HepG2 (cell line): Measurements from ENCODE around the gene ARHGDIA. TPM values are rescaled to one million over a fixed set of nuclear protein-coding genes. Genes with fewer than 3 reads are reported as not detected.
A peak's percentile ranks its signal among the peaks of the same experiment; 100 is the strongest.

Experiments
- ELF4 ChIP-seq: sonication (generic); formaldehyde crosslinking; IDR thresholded peaks from 2 replicates; pipeline ENCODE4 v1.5.0; 2020; ENCODE audit warnings: missing genetic modification reagents, mild to moderate bottlenecking, moderate library complexity, borderline replicate concordance
- GATA4 ChIP-seq: sonication (generic); IDR thresholded peaks from 2 replicates; pipeline ENCODE4 v1.6.1; 2016; ENCODE audit warnings: antibody characterized with exemption, low read depth, borderline replicate concordance
- LRRFIP1 ChIP-seq: sonication (generic); formaldehyde crosslinking; conservative IDR thresholded peaks from 2 replicates; pipeline ENCODE4 v1.4.0; 2020; ENCODE audit warnings: missing genetic modification reagents
- MYPOP ChIP-seq: sonication (generic); formaldehyde crosslinking; IDR thresholded peaks from 2 replicates; pipeline ENCODE4 v1.8.1; 2023; ENCODE audit warnings: mild to moderate bottlenecking, moderate library complexity, missing genetic modification reagents
- NFRKB ChIP-seq: fragments of 450-650 bp; IDR thresholded peaks from 2 replicates; pipeline ENCODE4 v1.6.1; 2017
- NR2F6 ChIP-seq, 2 experiments: IDR thresholded peaks; 2 replicates each; pipeline ENCODE4 v1.6.1; 2016; ENCODE audit warnings: antibody characterized with exemption in 1 of 2, mild to moderate bottlenecking in 1 of 2
- PHF20 ChIP-seq: sonication (generic); formaldehyde crosslinking; IDR thresholded peaks from 2 replicates; pipeline ENCODE4 v1.5.0; 2020; ENCODE audit warnings: mild to moderate bottlenecking, missing genetic modification reagents
- SNAPC5 ChIP-seq: sonication (generic); formaldehyde crosslinking; IDR thresholded peaks from 2 replicates; pipeline ENCODE4 v1.8.1; 2023; ENCODE audit warnings: mild to moderate bottlenecking, missing genetic modification reagents, borderline replicate concordance
- SRY ChIP-seq: sonication (generic); formaldehyde crosslinking; IDR thresholded peaks from 2 replicates; pipeline ENCODE4 v1.8.0; 2022; ENCODE audit warnings: mild to moderate bottlenecking, missing genetic modification reagents
- U2AF2 ChIP-seq: fragments of 200-400 bp; formaldehyde crosslinking; IDR thresholded peaks from 2 replicates; pipeline ENCODE4 v1.6.1; 2017; ENCODE audit warnings: low read depth, mild to moderate bottlenecking, low read length
- ZNF10 ChIP-seq: sonication (generic); formaldehyde crosslinking; IDR thresholded peaks from 2 replicates; pipeline ENCODE4 v1.4.0; 2020; ENCODE audit warnings: mild to moderate bottlenecking, low read depth, missing genetic modification reagents, borderline replicate concordance
- ZNF124 ChIP-seq: sonication (generic); formaldehyde crosslinking; IDR thresholded peaks from 2 replicates; pipeline ENCODE4 v1.4.0; 2020; ENCODE audit warnings: missing genetic modification reagents
- ZNF362 ChIP-seq: sonication (generic); formaldehyde crosslinking; IDR thresholded peaks from 2 replicates; pipeline ENCODE4 v1.4.0; 2020; ENCODE audit warnings: missing genetic modification reagents, mild to moderate bottlenecking, borderline replicate concordance
- ZNF432 ChIP-seq: sonication (generic); formaldehyde crosslinking; IDR thresholded peaks from 2 replicates; pipeline ENCODE4 v1.5.0; 2020; ENCODE audit warnings: missing genetic modification reagents, mild to moderate bottlenecking, borderline replicate concordance
- ZNF44 ChIP-seq: sonication (generic); formaldehyde crosslinking; IDR thresholded peaks from 2 replicates; pipeline ENCODE4 v1.5.1; 2020; ENCODE audit warnings: mild to moderate bottlenecking, missing genetic modification reagents
- ZNF790 ChIP-seq: sonication (generic); formaldehyde crosslinking; IDR thresholded peaks from 2 replicates; pipeline ENCODE4 v1.8.0; 2022; ENCODE audit warnings: missing genetic modification reagents, mild to moderate bottlenecking, borderline replicate concordance
- ZSCAN31 ChIP-seq: sonication (generic); formaldehyde crosslinking; IDR thresholded peaks from 2 replicates; pipeline ENCODE4 v1.5.0; 2020; ENCODE audit warnings: low read depth, mild to moderate bottlenecking, missing genetic modification reagents
- polyA plus RNA-seq, 8 experiments: library from polyadenylated mRNA; depleted of rRNA in 3 of 8; stranded (reverse) in 7 of 8; unstranded in 1 of 8; fragments of >200 nt; fragmentation: Illumina TruSeq in 4 of 8; extraction: Trizol in 4 of 8; gene quantifications; 2 replicates each; pipeline versions ENCODE4 v1.2.1 to v1.2.3, GENCODE V29; 2011 to 2016; ENCODE audit warnings: low read depth in 4 of 8, missing spikeins in 1 of 8, mixed read lengths in 1 of 8; ENCODE audit not compliant: insufficient read depth in 1 of 8
- total RNA-seq, 5 experiments: library from RNA; depleted of rRNA; stranded (reverse); fragments of >200 nt; fragmentation: Illumina TruSeq; extraction: Trizol; gene quantifications; 2 replicates each; pipeline ENCODE4 v1.2.3, GENCODE V29; 2016; ENCODE audit warnings: low read depth in 1 of 5

ARHGDIA gene
- total and polyA plus RNA-seq, 2 of the 13 experiments (the other 11 are each of a cell fraction or from before 2014, with no cell fraction given) = 40.0 to 64.0 TPM

- no peak for TF ChIP-seq NFRKB
- peak; percentile 41; the same call in 1 of the 2 replicates for TF ChIP-seq ZNF124 (CRISPR knock-in tag)
- TF ChIP-seq GATA4 = peak; percentile 49; the same call in 1 of the 2 replicates
- TF ChIP-seq LRRFIP1 (CRISPR knock-in tag) = no peak
- TF ChIP-seq U2AF2 = no peak
- peak; percentile 91 for TF ChIP-seq NR2F6 (IDR thresholded peaks at IDR 0.05)
- TF ChIP-seq NR2F6 (CRISPR knock-in tag; IDR thresholded peaks at IDR 0.05) = peak; percentile 92
- TF ChIP-seq SNAPC5 (CRISPR knock-in tag) = no peak
- TF ChIP-seq ZNF362 (CRISPR knock-in tag) = peak; percentile 59; the same call in 1 of the 2 replicates
- no peak for TF ChIP-seq ZNF10 (CRISPR knock-in tag)
- peak; percentile 87 for TF ChIP-seq ZSCAN31
- TF ChIP-seq ZNF790 (CRISPR knock-in tag) = no peak
- TF ChIP-seq ELF4 (CRISPR knock-in tag) = peak; percentile 61; the same call in 1 of the 2 replicates
- peak; percentile 72 for TF ChIP-seq PHF20 (CRISPR knock-in tag)
- peak; percentile 78; the same call in 1 of the 2 replicates for TF ChIP-seq MYPOP (CRISPR knock-in tag)
- peak; percentile 17; the same call in 1 of the 2 replicates for TF ChIP-seq SRY (CRISPR knock-in tag)
- peak; percentile 52; the same call in 1 of the 2 replicates for TF ChIP-seq ZNF432 (CRISPR knock-in tag)
- peak; percentile 77; the same call in 1 of the 2 replicates for TF ChIP-seq ZNF44 (CRISPR knock-in tag)
Observed at GRCh38 chr17:81833160-81833920, 37.8 kb downstream of the ARHGDIA start, which contains the start of gene MCRIP1 (continued).
